NOMO-1 treated with DMSO at 0.1 percent for 48 hours (cell line): ENCODE data around the gene PDE2A.
"Not testable (repeated sequence)": the region's sequence is repeated elsewhere in the genome, so short reads cannot be mapped to it uniquely, and the experiment has no call there.

ENCODE experiments used
- DNase-seq: peaks from one replicate; lab custom pipeline; 2025; ENCODE audit not compliant: unreplicated experiment; lab: John Stamatoyannopoulos, UW

Gene PDE2A

GRCh38 chr11:72555014-72555522 is 119.2 kb downstream of the PDE2A start:
- not testable (repeated sequence) for DNase-seq

GRCh38 chr11:72553706-72554105 is 120.5 kb downstream of the PDE2A start:
- no peak for DNase-seq

- no peak for DNase-seq
Measured at GRCh38 chr11:72552399-72552910, 121.8 kb downstream of the PDE2A start.

DNA sequence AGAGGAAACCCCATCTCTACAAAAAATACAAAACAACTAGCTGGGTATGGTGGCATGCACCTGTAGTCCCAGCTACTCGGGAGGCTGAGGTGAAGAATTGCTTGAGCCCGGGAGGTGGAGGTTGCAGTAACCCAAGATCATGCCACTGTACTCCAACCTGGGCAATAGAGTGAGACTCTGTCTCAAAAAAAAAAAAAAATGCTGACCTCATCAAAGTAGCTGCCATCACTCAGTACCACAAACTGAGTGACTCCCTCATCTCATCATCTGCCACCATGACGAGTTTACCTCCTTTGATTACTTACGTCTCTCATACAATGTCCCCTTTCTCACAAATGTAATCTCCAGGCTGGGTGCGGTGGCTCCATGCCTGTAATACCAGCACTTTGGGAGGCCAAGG is 122.7 kb downstream of the PDE2A start:
- DNase-seq, result no peak

DNA sequence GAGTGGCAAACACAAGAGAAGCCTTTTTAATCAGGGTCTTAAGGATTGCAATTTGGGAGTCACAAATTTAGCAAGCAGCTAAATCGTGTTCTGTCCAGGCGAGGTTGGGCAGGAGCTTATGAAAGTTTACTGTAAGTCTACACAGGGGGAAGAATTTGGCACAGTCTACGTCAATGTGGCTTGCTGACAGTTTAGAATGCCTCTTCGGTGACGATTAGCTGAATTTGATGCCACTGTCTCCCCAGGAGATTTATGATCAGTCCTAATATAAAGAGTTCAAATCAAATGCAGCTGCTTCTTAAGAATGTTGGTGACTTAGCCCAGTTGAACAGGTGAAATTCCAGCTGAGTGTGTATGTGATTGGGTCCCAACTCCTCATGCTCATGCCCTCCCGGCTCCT is 125.8 kb downstream of the PDE2A start:
- no peak for DNase-seq

DNA sequence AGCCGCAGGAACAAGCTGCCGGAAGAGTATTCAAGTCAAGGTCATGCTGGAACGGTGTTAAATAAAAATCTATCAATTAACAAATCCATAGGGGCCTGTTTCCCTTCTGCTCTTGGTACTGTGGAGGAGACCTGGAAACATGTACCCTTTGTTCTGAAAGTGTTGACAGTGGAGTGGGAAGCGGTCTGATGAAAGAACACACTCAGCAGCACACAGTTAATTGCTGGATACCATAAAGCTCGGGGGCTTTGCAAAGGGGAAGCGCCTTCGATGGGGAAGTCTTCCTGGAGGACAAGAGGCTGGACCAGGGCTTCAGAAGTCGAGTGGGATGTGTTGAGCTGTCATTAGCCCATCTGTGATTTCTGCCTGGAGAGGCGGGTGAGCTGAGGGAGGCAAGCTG is 127.4 kb downstream of the PDE2A start:
- DNase-seq, result no peak

- no peak for DNase-seq
Measured at GRCh38 chr11:72544589-72544988, 129.6 kb downstream of the PDE2A start.

DNA sequence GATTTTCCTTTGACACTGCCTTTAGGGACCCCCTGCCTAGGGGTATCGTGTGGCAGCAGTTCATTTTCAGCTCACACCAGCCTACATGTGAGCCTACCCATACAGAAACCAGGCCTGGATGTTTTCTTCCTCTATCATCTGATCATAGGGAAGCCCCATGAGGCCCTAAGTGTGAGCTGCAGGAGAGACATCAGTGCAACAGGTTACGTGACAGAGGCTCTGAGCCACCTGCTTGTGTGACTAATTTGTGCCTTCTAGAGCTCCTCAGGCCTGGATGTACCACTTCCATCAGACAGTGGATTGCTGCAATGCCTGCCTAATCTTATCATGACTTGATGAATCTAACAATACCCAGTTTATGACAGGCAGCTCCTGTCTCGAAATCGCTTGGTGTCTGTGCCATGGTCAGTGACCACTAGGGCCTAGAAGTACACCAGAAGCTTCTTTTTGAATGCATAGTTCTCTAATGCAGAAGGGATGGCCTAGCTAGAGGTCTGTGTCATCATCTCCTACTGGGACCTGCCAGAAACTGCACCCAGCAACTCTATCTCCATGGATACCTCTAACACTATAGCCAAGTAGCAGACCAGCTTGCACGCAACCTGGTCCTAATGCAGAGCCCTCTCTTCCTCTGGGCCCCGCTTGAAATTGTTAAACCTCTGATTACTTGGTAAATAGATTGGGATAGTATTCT is 130.2 kb downstream of the PDE2A start:
- no peak for DNase-seq

- DNase-seq, result no peak
Measured at GRCh38 chr11:72541257-72541974, 132.8 kb downstream of the PDE2A start.

GRCh38 chr11:72537051-72537450 is 137.2 kb downstream of the PDE2A start:
- DNase-seq, result no peak

DNA sequence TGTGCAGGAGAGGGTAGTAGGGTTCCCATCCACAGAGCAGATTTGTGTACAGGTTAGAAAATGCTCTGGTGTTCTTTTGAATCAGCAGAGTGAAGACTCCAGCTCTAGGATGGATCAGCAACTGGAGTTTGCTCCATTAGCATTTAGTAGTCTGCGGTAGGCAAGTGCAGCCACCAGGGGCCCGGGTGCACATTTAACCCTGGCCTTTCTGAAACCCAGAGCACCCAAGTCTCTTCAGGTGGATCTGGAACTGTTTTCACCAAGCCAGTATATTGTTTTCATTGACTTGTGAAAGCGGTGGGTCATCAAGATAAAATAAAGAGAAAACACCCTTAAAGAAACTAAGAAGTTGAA is 139.1 kb downstream of the PDE2A start:
- no peak for DNase-seq

DNA sequence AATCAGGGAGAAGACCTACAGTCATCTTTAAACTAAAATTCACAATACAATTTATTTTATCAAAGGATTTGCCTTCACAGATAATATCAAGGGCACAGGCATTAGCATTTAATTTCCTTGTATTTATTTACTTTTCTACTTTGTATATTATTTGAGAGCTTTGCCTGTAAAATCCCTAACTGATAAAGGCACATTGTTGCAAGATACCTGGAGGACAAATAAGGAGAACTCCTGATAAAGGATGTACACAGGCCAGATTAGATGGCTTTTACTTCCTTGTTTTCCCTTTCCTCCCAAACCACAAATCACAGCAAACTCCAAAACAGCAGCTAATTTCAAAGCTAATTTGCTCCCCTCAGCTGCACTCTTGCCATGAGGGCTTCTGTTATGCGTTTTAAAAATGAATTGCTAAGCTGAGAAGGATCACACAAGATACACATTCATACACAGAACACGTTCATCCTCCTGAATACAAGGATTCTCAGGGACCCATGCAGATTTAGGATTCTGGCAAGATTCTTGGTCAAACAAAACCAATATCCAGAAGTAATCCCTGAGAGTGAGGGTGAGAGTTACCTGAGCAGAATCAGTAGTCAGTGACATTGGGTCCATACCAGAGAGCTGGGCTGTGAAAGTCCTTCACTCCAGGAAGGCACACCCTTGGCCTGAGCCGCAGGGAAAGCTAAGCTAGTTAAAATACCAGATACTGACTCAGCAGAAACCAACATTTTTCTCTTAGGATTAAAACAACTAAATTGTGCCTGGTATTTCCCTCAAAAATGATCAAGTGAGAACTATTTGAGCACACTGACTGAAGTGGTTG is 139.6 kb downstream of the PDE2A start:
- DNase-seq, result no peak

- DNase-seq, result no peak
Measured at GRCh38 chr11:72529068-72529467, 145.2 kb downstream of the PDE2A start.

DNA sequence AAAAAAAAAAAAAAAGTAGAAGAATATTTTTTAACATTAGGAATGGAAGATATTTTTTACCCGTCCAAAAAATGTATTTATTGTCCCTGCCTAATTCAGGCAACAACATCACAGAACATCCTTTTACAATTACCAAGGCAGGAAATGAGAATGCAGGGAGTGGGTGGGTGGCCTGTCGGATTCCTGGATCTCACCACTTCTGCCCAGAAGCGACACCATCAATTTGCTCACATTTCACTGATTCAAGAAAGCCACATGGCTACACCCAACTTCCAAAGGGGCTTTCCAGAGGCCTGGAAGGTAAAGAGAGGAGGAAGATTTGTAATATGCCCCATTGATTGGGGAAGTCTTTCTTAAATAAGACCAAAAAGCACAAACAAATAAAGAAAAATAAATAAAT is 146.1 kb downstream of the PDE2A start:
- DNase-seq, result no peak
